SK-N-MC (cell line): ENCODE data around the gene BET1L.

Experiments used
- EZH2 ChIP-seq: fragments of 200-600 bp; sonication (generic); IDR thresholded peaks from one replicate; pipeline ENCODE4 v1.6.1; 2017; ENCODE audit warnings: antibody characterized with exemption
- FOXP2 ChIP-seq: optimal IDR thresholded peaks from 2 replicates; pipeline ENCODE3; 2011; ENCODE audit warnings: mild to moderate bottlenecking, moderate library complexity; ENCODE audit not compliant: insufficient read depth; ENCODE audit errors: extremely low read length, control extremely low read depth
- POLR2AphosphoS5 ChIP-seq: IDR thresholded peaks from 2 replicates; pipeline ENCODE4 v1.6.1; 2012; ENCODE audit warnings: mild to moderate bottlenecking, low read depth, low read length, borderline replicate concordance

GRCh38 chr11:232783-233565 lies 25.8 kb upstream of the BET1L start:
- TF ChIP-seq POLR2AphosphoS5 (no peak), EZH2 (no peak), FOXP2 (no peak)
